Kidney epithelial cell (primary cell): Measurements from ENCODE around the gene CDX2. TPM values are rescaled to one million over a fixed set of nuclear protein-coding genes. Genes with fewer than 3 reads are reported as not detected.

ENCODE experiments used
- DNase-seq: peaks from one replicate; pipeline ENCODE4 v3.0.0-alpha.2; 2010; ENCODE audit warnings: low read depth
- H3K27me3 ChIP-seq: 2 replicates; pipeline ENCODE4 v1.6.0; 2011; ENCODE audit warnings: low read length; ENCODE audit not compliant: control insufficient read depth, insufficient read depth
- H3K36me3 ChIP-seq: 2 replicates; pipeline ENCODE4 v1.5.1; 2011; ENCODE audit warnings: low read length; ENCODE audit not compliant: control insufficient read depth, insufficient read depth
- H3K4me3 ChIP-seq: 2 replicates; pipeline ENCODE4 v1.5.1; 2011; ENCODE audit warnings: low read depth, mild to moderate bottlenecking, control low read depth, low read length
- total RNA-seq: library from RNA; depleted of rRNA; stranded (reverse); fragments of >200 nt; gene quantifications from 2 replicates; pipeline ENCODE4 v1.2.3, GENCODE V29; 2015
- TF ChIP-seq, protein P1 (sequence below): IDR thresholded peaks from 2 replicates; pipeline ENCODE4 v1.5.1; 2011; ENCODE audit warnings: mild to moderate bottlenecking, moderate library complexity, low read length, control low read depth, inconsistent platforms; ENCODE audit not compliant: insufficient read depth, poor library complexity, severe bottlenecking

CDX2 gene
- total RNA-seq, 1 donor from 2014 or later: not detected

DNA sequence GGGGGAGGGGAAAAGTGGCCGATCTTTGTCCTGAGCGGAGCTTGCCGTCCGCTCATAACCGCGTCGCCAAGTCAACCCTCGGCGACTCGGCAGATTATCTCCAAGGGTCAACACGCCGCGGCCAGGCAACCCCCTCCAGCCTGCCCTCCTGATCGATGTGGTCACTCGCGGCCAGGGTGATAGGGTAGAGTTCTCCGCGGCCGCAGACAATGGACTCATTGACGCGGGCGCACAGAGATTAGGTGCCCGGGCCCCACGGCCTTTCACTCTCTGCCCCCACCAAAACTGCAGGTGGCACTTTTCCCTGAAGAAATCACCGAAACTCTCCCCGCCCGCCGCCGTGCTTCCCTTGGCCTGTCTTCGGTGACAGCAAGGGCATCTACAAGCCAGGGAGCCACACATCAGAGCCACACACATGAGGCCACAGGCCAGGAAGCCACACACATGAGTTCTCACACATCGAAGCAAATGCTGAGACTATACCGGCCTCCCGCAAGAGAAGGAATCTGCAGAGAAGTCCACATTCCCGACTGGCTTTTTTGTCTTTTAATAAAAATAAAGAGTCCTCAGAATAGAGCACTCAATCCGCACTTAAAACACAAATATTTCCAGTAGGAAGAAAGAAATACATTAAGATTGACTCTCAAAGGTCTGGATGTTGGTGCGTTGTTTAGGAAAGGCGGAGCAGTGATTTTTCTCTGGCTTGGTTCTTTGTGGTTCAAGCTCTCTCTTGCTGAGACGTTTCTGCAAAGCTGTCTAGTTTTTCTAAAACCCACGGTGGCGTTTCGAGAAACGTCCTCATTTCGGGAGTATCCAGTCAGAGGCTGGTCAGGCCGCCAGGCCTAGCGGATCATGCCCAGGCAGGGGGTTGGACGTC, 50.8 kb downstream of the CDX2 start:
- DNase-seq: no peak
- TF ChIP-seq, protein P1, sequence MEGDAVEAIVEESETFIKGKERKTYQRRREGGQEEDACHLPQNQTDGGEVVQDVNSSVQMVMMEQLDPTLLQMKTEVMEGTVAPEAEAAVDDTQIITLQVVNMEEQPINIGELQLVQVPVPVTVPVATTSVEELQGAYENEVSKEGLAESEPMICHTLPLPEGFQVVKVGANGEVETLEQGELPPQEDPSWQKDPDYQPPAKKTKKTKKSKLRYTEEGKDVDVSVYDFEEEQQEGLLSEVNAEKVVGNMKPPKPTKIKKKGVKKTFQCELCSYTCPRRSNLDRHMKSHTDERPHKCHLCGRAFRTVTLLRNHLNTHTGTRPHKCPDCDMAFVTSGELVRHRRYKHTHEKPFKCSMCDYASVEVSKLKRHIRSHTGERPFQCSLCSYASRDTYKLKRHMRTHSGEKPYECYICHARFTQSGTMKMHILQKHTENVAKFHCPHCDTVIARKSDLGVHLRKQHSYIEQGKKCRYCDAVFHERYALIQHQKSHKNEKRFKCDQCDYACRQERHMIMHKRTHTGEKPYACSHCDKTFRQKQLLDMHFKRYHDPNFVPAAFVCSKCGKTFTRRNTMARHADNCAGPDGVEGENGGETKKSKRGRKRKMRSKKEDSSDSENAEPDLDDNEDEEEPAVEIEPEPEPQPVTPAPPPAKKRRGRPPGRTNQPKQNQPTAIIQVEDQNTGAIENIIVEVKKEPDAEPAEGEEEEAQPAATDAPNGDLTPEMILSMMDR: no peak
- H3K4me3 ChIP-seq: no peak overlapping the region
- H3K27me3 ChIP-seq: peaks cover 70% of the 10 kb centered on the region
- no peaks in the 10 kb centered on the region for H3K36me3 ChIP-seq

DNA sequence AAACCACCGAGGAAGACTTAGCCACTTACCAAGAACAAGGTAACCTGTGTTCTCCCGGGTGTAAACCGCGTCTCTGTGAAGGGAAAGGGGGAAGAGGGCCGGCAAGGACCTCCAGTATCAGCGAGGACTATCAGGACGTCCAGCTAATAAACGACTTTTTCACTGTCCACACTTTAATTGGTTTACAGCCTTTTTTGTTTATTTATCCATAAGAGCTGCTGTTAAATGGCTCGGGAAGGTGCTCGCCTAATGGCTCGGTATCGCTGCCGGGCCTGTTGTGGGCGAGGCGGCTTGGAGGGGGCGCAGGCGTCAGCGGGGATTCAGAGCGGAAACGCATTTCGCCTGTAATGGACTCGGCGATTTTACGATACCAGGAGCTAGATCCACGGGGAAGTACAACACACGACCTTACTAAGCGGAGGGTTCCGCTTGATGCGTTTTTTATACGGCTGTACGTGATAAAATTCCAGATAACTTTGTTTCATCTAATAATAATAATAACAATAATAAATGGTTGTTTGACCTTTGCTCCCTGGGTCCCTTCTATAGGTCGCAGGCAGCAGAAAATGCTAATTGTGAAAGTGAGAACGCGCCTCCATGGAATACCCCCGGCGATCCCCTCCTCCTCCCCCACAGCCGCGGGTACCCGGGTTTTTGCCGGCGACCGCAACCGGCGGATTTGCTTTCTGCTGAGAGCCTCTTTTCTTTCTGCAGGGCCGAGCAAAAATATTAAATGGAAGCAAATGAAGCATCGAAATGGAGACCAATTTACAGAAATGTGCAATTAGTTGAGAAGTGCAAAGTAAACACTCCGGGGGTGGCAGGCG, 51.8 kb downstream of the CDX2 start:
- Histone ChIP-seq H3K4me3 (no peak overlapping the region), H3K27me3 (peaks cover 60% of the 10 kb centered on the region), H3K36me3 (no peaks in the 10 kb centered on the region)
- TF ChIP-seq, protein P1: no peak
- DNase-seq: no peak

DNA sequence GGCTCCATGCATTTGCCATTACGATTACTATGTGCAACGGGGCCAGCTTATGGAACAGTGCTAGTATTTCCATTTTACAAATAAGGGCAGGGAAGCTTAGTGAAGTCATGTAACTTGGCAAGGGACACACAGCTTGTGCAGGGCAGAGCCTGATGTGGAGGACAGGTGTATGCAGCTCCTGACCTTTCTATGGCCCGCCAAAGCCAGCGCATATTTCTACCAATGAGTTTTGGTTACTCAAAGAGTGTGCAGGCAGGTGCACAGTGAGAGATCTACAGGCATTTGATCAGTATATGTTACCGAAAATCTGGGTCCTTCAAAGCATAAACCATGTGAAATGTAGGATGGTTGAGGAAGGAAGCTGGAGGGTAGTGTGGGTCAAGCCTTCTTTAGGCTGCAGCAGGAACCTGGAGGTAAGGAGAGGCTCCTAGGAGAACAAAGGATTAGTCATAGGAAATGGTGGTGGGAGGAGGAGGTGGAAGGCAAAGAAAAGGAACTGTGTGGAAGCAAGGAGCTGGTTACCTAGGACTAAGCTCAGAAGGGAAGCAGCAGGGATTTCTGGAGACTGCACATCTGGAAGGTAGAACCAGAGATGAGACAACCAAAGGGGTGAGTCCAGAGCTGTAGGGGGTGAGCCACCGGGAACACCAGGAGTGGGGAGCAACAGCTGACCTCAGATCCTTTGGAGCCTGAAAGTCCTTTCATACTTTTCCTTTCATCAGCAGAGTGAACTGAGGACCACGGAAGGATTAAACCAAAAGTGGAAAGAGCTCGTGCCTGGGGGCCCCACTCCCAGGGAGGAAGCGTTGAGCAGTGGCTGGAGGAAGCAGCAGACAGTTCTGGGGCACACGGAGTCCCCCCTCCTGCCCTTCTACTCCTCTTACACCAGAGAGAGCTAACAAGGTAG, 53.6 kb downstream of the CDX2 start:
- Histone ChIP-seq H3K27me3 (peaks cover 43% of the 10 kb centered on the region), H3K36me3 (no peaks in the 10 kb centered on the region), H3K4me3 (no peak overlapping the region)
- TF ChIP-seq, protein P1: no peak
- DNase-seq: no peak

DNA sequence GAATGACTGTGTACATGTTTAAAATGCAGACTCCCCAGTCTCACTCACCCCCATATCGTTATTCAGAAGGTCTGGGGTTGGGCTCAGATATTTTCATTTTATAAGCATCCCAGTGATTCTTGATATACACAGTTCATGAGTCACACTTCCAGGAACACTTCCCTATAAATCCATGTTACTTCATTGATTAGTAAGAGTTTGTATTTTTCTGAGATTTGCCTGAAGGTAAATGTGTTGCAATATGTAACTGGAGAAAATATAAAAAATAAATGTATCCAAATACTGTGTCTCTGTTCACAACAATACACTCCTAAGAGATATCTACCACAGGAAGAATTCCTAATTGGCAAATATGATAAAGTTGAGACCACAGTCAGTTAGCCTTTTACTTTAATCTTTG, 56.0 kb downstream of the CDX2 start:
- H3K27me3 ChIP-seq: peaks cover 22% of the 10 kb centered on the region
- TF ChIP-seq, protein P1: no peak
- H3K4me3 ChIP-seq: no peak overlapping the region
- no peaks in the 10 kb centered on the region for H3K36me3 ChIP-seq
- no peak for DNase-seq

DNA sequence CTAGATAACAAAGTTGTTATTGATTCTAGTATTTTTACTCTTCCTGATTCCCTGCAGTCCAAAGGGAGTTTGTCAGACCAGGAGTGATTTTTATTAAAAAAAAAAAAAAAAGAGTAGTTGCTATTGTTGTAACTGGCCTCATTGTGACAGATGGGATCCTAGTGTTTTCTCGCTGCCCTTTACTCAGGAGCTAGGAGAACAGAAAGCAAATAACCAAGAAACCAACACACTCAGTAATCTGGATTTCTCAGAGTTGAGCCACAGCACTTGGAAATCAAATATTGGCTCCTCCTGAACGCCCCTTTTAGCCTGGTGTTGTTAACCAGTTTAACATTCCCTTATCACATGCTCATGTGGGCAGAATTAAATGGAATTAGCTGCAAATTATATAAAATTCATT, 57.6 kb downstream of the CDX2 start:
- no peaks in the 10 kb centered on the region for H3K36me3 ChIP-seq
- no peak for DNase-seq
- TF ChIP-seq, protein P1: no peak
- peaks cover 14% of the 10 kb centered on the region for H3K27me3 ChIP-seq
- no peak overlapping the region for H3K4me3 ChIP-seq
